Upper lobe of left lung (tissue), 4 donors: ENCODE results near the gene MYRF.

Experiments used
- POLR2AphosphoS5 ChIP-seq, 2 donors: sonication (generic); formaldehyde crosslinking; IDR thresholded peaks; one replicate each; pipeline ENCODE4 v1.5.1; 2017; ENCODE audit warnings: antibody characterized with exemption in 2 of 2
- TF ChIP-seq, protein P1 (sequence below), 6 experiments: fragments of 450-650 bp in 4 of 6; fragments of 200-600 bp in 2 of 6; sonication (generic) in 2 of 6; IDR thresholded peaks; one replicate each; pipeline ENCODE4 v1.5.1; 2016 to 2019; ENCODE audit warnings: antibody characterized with exemption in 6 of 6

GRCh38 chr11:61712846-61713245 lies 39.6 kb upstream of the MYRF start:
- TF ChIP-seq, protein P1, sequence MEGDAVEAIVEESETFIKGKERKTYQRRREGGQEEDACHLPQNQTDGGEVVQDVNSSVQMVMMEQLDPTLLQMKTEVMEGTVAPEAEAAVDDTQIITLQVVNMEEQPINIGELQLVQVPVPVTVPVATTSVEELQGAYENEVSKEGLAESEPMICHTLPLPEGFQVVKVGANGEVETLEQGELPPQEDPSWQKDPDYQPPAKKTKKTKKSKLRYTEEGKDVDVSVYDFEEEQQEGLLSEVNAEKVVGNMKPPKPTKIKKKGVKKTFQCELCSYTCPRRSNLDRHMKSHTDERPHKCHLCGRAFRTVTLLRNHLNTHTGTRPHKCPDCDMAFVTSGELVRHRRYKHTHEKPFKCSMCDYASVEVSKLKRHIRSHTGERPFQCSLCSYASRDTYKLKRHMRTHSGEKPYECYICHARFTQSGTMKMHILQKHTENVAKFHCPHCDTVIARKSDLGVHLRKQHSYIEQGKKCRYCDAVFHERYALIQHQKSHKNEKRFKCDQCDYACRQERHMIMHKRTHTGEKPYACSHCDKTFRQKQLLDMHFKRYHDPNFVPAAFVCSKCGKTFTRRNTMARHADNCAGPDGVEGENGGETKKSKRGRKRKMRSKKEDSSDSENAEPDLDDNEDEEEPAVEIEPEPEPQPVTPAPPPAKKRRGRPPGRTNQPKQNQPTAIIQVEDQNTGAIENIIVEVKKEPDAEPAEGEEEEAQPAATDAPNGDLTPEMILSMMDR (IDR thresholded peaks at IDR 0.05): no peak
- no peak for TF ChIP-seq POLR2AphosphoS5 (IDR thresholded peaks at IDR 0.05)
